Measurements from ENCODE around the gene RALBP1.
"Not testable (repeated sequence)": the region's sequence is repeated elsewhere in the genome, so short reads cannot be mapped to it uniquely, and the experiment has no call there.

Gene RALBP1

DNA sequence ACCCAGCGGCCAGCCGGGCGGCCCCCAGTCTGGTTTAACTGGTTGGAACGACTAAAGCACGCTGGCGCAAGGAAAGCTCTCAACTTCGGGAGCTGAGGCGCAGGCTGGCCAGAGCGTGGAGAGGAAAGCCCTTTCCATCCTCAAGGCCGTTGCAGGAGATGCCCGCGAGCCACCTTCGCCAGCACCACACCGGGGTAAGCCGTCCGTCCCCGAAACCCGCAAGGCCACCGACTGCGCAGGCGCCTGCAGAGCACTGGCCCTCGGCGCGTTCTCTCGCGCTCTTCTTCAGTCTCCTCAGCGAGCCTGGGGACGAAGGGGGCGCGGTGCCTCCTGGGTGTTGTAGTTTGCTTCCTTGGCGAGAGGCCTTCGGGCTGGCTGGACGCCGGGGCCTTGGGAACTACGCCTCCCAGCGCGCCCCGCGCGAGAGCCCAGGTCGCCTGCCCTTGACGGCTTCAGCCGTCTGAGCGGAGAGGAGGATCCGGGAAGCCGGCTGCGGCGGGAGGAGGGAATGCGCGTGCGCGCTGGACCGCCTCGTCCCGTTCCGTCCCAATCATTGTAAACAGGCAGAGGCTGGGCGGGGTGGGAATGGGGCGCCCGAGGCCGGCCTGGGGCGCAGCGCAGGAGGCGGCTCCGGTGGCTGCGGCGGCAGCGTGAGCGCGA lies at the start of gene RALBP1:
Gene RALBP1, plus strand, starts transcription at position 531 of the 660 bp plus-strand sequence. CDS start 37,533 bp downstream, outside the sequence.
- TF ChIP-seq, protein P1, sequence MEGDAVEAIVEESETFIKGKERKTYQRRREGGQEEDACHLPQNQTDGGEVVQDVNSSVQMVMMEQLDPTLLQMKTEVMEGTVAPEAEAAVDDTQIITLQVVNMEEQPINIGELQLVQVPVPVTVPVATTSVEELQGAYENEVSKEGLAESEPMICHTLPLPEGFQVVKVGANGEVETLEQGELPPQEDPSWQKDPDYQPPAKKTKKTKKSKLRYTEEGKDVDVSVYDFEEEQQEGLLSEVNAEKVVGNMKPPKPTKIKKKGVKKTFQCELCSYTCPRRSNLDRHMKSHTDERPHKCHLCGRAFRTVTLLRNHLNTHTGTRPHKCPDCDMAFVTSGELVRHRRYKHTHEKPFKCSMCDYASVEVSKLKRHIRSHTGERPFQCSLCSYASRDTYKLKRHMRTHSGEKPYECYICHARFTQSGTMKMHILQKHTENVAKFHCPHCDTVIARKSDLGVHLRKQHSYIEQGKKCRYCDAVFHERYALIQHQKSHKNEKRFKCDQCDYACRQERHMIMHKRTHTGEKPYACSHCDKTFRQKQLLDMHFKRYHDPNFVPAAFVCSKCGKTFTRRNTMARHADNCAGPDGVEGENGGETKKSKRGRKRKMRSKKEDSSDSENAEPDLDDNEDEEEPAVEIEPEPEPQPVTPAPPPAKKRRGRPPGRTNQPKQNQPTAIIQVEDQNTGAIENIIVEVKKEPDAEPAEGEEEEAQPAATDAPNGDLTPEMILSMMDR (IDR thresholded peaks at IDR 0.05; ENCODE audit: low read depth, low read length, missing control alignments), result no peak
- H3K4me3 ChIP-seq (replicated peaks; ENCODE audit: low read depth, low read length), result peak within 1 kb of the TSS; percentile 92
- DNase-seq (ENCODE audit: extremely low read depth, low read depth), result peak; percentile 97

DNA sequence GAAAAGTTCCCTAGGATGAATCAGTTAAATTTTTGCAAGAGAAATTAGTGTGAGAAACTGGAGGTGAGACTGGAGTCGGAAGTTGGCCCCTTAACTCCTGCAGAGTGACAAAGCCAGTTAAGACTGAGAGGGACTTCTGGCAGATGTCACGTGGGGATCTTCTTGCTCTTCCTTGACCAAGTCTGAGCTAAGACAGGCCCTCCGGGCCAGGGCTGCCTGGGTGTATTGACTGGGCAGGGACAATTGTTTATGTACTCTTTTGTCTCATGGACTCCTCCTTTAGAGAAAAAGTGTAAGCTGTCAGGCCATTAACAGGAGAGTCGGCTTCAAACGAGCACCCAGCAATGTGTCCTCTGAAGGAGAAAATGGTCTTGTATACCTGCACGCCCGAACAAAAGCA lies 48.6 kb upstream of the RALBP1 start:
- no peak for DNase-seq (ENCODE audit: extremely low read depth, low read depth)
- H3K4me3 ChIP-seq (replicated peaks; ENCODE audit: low read depth, low read length), result no peak overlapping the region
- TF ChIP-seq, protein P1 (IDR thresholded peaks at IDR 0.05; ENCODE audit: low read depth, low read length, missing control alignments), result no peak

DNA sequence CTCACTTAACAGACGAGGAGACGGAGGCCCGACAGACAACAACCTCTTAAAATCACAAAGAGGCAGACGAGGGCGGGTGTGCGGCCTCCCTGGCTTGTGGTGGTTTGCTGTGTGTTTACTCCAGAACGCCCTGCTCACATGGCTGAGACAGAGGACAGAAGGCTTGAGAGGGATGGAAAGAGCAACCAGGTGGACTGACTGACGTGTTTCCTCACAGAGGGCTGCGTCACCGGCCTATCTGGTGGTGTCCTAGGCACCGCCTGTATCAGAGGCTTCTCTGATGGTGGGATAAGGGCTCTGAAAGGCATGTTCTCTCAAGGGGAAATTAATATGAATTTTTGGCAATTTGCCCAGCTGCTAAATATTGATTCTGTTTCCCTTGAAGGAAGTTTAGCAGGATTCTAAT lies 47.0 kb upstream of the RALBP1 start:
- DNase-seq (ENCODE audit: extremely low read depth, low read depth), result no peak

DNA sequence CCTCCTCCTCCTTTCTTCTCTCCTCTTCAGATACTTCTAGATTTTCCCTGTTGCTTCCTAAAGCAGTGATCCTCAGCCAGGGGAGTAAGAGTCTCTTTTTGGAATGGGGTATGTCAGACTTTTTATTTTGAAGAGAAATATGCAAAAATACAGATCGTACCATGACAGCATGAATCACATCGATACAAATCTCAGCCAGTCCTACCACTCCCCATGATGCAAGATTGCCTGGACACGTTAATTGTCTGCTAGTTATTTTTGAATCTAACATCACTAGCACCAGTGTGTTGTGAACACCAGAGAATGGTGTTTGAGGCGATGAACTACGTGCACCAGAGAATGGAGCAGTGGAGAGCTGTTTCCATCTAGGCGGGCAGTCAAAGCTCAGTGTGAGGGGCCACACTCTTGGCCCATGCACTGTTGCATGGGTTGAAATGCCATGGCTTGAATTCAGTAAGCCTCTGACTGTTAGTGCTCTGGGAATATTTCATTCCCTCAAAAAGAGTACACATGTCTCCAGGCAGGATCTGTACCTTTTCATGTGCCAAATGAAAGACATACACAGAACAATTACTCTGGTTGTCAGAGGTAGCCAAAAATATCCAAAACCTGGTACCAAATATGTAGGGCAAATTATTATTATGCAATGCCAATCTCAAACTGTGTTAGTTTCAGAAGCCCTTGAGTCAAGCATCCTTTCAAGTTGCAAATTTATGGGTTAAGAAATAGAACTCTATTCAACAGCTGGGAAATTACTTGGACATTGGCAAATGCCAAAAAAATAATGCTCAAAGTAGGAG lies 46.3 kb upstream of the RALBP1 start:
- no peak for DNase-seq (ENCODE audit: extremely low read depth, low read depth)
- TF ChIP-seq, protein P1 (IDR thresholded peaks at IDR 0.05; ENCODE audit: low read depth, low read length, missing control alignments), result no peak
- no peak overlapping the region for H3K4me3 ChIP-seq (replicated peaks; ENCODE audit: low read depth, low read length)

More for the DNA sequence above, 47.0 kb upstream of the RALBP1 start:
- no peak overlapping the region for H3K4me3 ChIP-seq (replicated peaks; ENCODE audit: low read depth, low read length)
- TF ChIP-seq, protein P1 (IDR thresholded peaks at IDR 0.05; ENCODE audit: low read depth, low read length, missing control alignments), result no peak

DNA sequence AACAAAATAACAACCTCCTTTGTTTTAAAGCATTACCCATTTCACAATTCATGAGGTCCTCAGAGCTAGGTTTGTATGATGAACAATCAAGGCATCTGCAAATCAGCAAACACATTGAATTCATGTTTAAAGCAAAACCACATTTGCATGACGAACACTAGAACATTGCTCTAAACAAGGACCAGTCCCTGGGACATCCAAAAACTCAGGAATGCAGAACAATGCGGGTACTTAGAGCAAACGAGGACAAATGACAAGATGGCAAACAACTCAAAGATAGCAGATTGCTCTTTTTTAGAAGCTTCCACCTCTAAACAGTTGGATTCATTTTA lies 45.7 kb upstream of the RALBP1 start:
- no peak for DNase-seq (ENCODE audit: extremely low read depth, low read depth)
- no peak overlapping the region for H3K4me3 ChIP-seq (replicated peaks; ENCODE audit: low read depth, low read length)
- TF ChIP-seq, protein P1 (IDR thresholded peaks at IDR 0.05; ENCODE audit: low read depth, low read length, missing control alignments), result no peak

DNA sequence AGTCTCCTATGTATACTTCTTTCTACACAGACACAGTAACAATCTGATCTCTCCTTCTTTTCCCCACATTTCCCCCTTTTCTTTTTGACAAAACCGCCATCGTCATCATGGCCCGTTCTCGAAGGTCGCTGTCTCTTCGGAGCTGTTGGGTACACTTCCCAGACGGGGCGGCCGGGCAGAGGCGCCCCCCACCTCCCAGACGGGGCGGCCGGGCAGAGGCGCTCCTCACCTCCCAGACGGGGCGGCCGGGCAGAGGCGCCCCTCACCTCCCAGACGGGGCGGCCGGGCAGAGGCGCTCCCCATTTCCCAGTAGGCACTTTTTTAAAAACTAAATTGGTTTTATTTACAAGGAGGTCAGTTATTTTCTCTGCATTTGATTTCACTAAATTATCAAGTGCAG lies 45.0 kb upstream of the RALBP1 start:
- H3K4me3 ChIP-seq (replicated peaks; ENCODE audit: low read depth, low read length); DNase-seq (ENCODE audit: extremely low read depth, low read depth): not testable (repeated sequence)

DNA sequence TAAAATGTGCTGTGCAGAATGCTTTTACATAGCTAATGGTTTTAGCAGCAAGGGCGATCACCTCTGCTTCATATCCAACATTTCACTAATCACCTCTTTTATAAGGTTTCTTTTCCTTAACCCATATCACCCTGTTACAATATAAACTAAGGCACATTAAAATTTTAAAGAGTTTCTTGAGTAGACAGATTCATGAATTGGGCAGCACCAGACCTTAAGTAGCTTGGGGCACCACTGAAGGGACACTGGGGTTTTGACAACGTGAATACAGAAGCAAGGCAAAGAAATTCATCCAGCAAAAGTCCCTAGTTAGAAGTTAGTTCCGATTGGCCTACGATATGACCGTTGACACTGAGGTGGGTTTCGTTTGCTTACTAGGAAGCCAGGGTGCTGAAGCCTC lies 44.0 kb upstream of the RALBP1 start:
- H3K4me3 ChIP-seq (replicated peaks; ENCODE audit: low read depth, low read length), result no peak overlapping the region
- DNase-seq (ENCODE audit: extremely low read depth, low read depth), result no peak
- TF ChIP-seq, protein P1 (IDR thresholded peaks at IDR 0.05; ENCODE audit: low read depth, low read length, missing control alignments), result no peak

DNA sequence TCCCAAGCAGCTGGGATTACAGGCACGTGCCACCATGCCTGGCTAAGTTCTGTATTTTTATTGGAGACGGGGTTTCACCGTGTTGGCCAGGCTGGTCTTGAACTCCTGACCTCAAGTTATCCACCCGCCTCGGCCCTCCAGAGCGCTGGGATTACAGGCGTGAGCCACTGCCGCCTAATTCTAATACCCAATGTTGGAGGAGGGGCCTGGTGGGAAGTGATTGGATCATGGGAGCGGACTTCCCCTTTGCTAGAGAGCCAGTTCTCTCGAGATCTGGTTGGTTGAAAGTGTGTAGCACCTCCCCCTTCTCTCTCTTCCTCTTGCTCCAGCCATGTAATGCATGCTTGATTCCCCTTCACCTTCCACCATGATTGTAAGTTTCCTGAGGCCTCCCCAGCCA lies 42.2 kb upstream of the RALBP1 start:
- H3K4me3 ChIP-seq (replicated peaks; ENCODE audit: low read depth, low read length); DNase-seq (ENCODE audit: extremely low read depth, low read depth): not testable (repeated sequence)

Measured in HFF-Myc (cell line).